CD8-positive, alpha-beta memory T cell (primary cell): ENCODE results near the gene HES1. TPM values are rescaled to one million over a fixed set of nuclear protein-coding genes. Genes with fewer than 3 reads are reported as not detected.

Experiments
- CTCF ChIA-PET: fragments of 350-600 bp; sonication (Branson Sonifier 250); formaldehyde crosslinking; loops from one replicate; lab custom pipeline; 2021; ENCODE audit warnings: antibody characterized with exemption; lab: Charles Lee
- POLR2A ChIA-PET: fragments of 350-600 bp; sonication (Branson Sonifier 250); formaldehyde crosslinking; loops from one replicate; lab custom pipeline; 2021; ENCODE audit warnings: antibody characterized with exemption; lab: Charles Lee
- DNase-seq, 5 donors: peaks; one replicate each; pipeline versions ENCODE4 v3.0.0 to v3.0.0-alpha.2; 2020 to 2022; ENCODE audit warnings: mixed read lengths in 1 of 5
- H3K27ac ChIP-seq: one replicate; pipeline ENCODE4 v1.7.0; 2013; ENCODE audit warnings: low read depth, mild to moderate bottlenecking, low read length, moderate library complexity
- H3K27me3 ChIP-seq: 2 replicates; pipeline ENCODE4 v1.7.0; 2013; ENCODE audit warnings: low read length, mild to moderate bottlenecking; ENCODE audit not compliant: insufficient read depth, poor library complexity, severe bottlenecking
- H3K36me3 ChIP-seq: 2 replicates; pipeline ENCODE4 v1.7.0; 2013; ENCODE audit warnings: mild to moderate bottlenecking, low read length, moderate library complexity; ENCODE audit not compliant: insufficient read depth
- H3K4me1 ChIP-seq: 2 replicates; pipeline ENCODE4 v1.7.0; 2013; ENCODE audit warnings: mild to moderate bottlenecking, low read length, moderate library complexity; ENCODE audit not compliant: insufficient read depth
- H3K4me3 ChIP-seq: 2 replicates; pipeline ENCODE4 v1.7.0; 2013; ENCODE audit warnings: mild to moderate bottlenecking, low read length
- H3K9me3 ChIP-seq: 2 replicates; pipeline ENCODE4 v1.7.0; 2013; ENCODE audit warnings: mild to moderate bottlenecking, low read length
- H3K27ac Mint-ChIP-seq, 8 donors: one replicate each; pipeline ENCODE4 v1.8.0; 2020 to 2021; ENCODE audit warnings: mixed read lengths in 8 of 8, mild to moderate bottlenecking in 6 of 8, inconsistent platforms in 3 of 8, moderate library complexity in 3 of 8
- H3K27me3 Mint-ChIP-seq, 2 donors: one replicate each; pipeline ENCODE4 v1.8.0; 2020 to 2021; ENCODE audit warnings: mixed read lengths in 2 of 2, mild to moderate bottlenecking in 1 of 2, moderate library complexity in 1 of 2
- H3K36me3 Mint-ChIP-seq, 3 donors: one replicate each; pipeline ENCODE4 v1.8.0; 2020 to 2021; ENCODE audit warnings: mixed read lengths in 3 of 3, inconsistent platforms in 1 of 3, mild to moderate bottlenecking in 1 of 3
- H3K4me1 Mint-ChIP-seq, 3 donors: one replicate each; pipeline ENCODE4 v1.8.0; 2020 to 2021; ENCODE audit warnings: mixed read lengths in 3 of 3, inconsistent platforms in 1 of 3, mild to moderate bottlenecking in 1 of 3
- H3K4me3 Mint-ChIP-seq, 7 donors: one replicate each; pipeline ENCODE4 v1.8.0; 2020 to 2021; ENCODE audit warnings: mixed read lengths in 7 of 7, mild to moderate bottlenecking in 6 of 7, moderate library complexity in 4 of 7, inconsistent platforms in 2 of 7
- H3K9me3 Mint-ChIP-seq, 5 donors: one replicate each; pipeline ENCODE4 v1.8.0; 2020 to 2022; ENCODE audit warnings: mixed read lengths in 5 of 5, mild to moderate bottlenecking in 3 of 5, moderate library complexity in 2 of 5, inconsistent platforms in 1 of 5
- polyA plus RNA-seq: library from polyadenylated mRNA; unstranded; fragments of 300-500 nt; fragmentation: Illumina TruSeq; gene quantifications from one replicate; pipeline ENCODE4 v1.2.3, GENCODE V29; 2021
- total RNA-seq, 2 experiments: library from RNA; stranded (reverse); gene quantifications; one replicate each; pipeline ENCODE4 v1.2.3, GENCODE V29; 2021

The HES1 gene
- total and polyA plus RNA-seq, 3 experiments from 2014 or later = not detected

DNA sequence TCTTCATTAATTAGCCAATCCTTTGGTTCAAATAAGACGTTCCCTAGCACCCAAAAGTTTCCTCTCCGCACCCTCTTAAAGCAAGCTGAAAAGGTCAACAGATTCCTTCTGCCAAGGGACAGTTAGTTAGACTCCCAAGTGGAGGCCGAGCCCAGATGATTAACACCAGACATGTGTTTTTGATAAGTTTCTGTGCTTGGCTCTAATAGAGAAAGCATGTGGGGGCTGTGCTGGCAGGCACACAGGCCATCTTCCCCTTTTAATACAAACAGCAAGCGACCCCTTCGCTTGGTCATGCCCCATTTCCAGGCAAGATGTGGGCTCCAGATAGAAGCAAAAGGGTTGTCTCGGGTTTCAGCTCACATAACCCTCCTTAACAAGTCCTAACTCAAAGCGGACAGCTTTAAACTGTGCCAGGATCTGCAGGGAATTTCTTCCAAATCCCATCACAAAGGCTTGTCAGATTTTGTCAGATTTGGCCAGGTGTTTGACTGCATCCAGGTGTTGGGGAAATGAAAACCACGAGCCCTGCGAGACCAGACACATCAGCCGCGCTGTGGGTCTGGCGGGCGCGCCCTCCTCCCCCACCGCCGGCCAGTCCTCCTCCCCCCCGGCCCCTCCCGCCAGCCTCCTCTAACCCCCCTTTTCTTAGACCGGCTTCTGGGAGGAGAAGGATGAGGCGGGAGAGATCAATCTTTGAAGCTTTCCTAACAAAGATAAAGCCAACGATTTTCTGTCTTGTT is 3.3 kb downstream of the HES1 start:
- DNase-seq = no peak
- Histone ChIP-seq H3K4me1 (peaks cover 42% of the 10 kb centered on the region), H3K36me3 (no peaks in the 10 kb centered on the region), H3K27ac (peak overlapping the region; percentile 48), H3K4me3 (no peak overlapping the region), H3K9me3 (no peaks in the 10 kb centered on the region), H3K27me3 (peaks cover 13% of the 10 kb centered on the region)
- H3K9me3 Mint-ChIP-seq = peaks cover 0 to 2% (median 0%) of the 10 kb centered on the region in 5 donors
- ChIA-PET POLR2A (no interaction called here), CTCF (no interaction called here)
- H3K36me3 Mint-ChIP-seq = peaks cover 0 to under 1% (median 0%) of the 10 kb centered on the region in 3 donors
- H3K27ac Mint-ChIP-seq = peak overlapping the region in 2 of 8 donors; percentile 2 to 14
- H3K27me3 Mint-ChIP-seq = peaks cover 58 to 73% of the 10 kb centered on the region in 2 donors
- H3K4me3 Mint-ChIP-seq = peak overlapping the region in 5 of 7 donors; percentile 10 to 61 (median 29)
- peaks cover 29 to 51% (median 41%) of the 10 kb centered on the region in 3 donors for H3K4me1 Mint-ChIP-seq

- Mint-ChIP-seq H3K4me1 (peaks cover 28 to 50% (median 41%) of the 10 kb centered on the region in 3 donors), H3K27me3 (peaks cover 57 to 76% of the 10 kb centered on the region in 2 donors), H3K9me3 (peaks cover 0 to 1% (median 0%) of the 10 kb centered on the region in 5 donors), H3K4me3 (peak overlapping the region in 4 of 7 donors; percentile 0 to 63 (median 27)), H3K36me3 (peaks cover 0 to 2% (median 0%) of the 10 kb centered on the region in 3 donors), H3K27ac (peak overlapping the region in 1 of 8 donors; percentile 11)
- ChIA-PET CTCF (no interaction called here), POLR2A (no interaction called here)
- H3K27ac ChIP-seq = peak overlapping the region; percentile 54
- H3K9me3 ChIP-seq = no peaks in the 10 kb centered on the region
- H3K4me1 ChIP-seq = peaks cover 42% of the 10 kb centered on the region
- H3K4me3 ChIP-seq = no peak overlapping the region
- no peaks in the 10 kb centered on the region for H3K36me3 ChIP-seq
- DNase-seq = no peak
- peaks cover 13% of the 10 kb centered on the region for H3K27me3 ChIP-seq
Measured at GRCh38 chr3:194139814-194140391, 4.0 kb downstream of the HES1 start.

GRCh38 chr3:194140520-194141414 is 4.8 kb downstream of the HES1 start:
- Mint-ChIP-seq H3K27ac (no peak overlapping the region), H3K4me3 (peak overlapping the region in 5 of 7 donors; percentile 0 to 63 (median 43)), H3K4me1 (peaks cover 25 to 41% (median 37%) of the 10 kb centered on the region in 3 donors), H3K9me3 (no peaks in the 10 kb centered on the region), H3K36me3 (peaks cover 0 to 2% (median 0%) of the 10 kb centered on the region in 3 donors), H3K27me3 (peaks cover 56 to 74% of the 10 kb centered on the region in 2 donors)
- H3K27ac ChIP-seq = peak overlapping the region; percentile 31
- POLR2A ChIA-PET = no interaction called here
- DNase-seq = no peak
- no peaks in the 10 kb centered on the region for H3K9me3 ChIP-seq
- H3K27me3 ChIP-seq = peaks cover 10% of the 10 kb centered on the region
- CTCF ChIA-PET = interaction anchor here (0.8 kb wide), 1 partner anchor 11 kb away, joined by 3 read pairs; no protein-coding TSS in a partner anchor
- H3K4me1 ChIP-seq = peaks cover 34% of the 10 kb centered on the region
- no peaks in the 10 kb centered on the region for H3K36me3 ChIP-seq
- H3K4me3 ChIP-seq = no peak overlapping the region

- peaks cover 17 to 33% (median 29%) of the 10 kb centered on the region in 3 donors for H3K4me1 Mint-ChIP-seq
- DNase-seq = peak; percentile 19 to 50 (median 35)
- H3K27me3 Mint-ChIP-seq = peaks cover 49 to 70% of the 10 kb centered on the region in 2 donors
- H3K27ac ChIP-seq = peak overlapping the region; percentile 55
- no peak overlapping the region for H3K4me3 ChIP-seq
- H3K27me3 ChIP-seq = peaks cover 5% of the 10 kb centered on the region
- ChIA-PET CTCF (interaction anchor here (0.8 kb wide), 1 partner anchor 12 kb away, joined by 3 read pairs; no protein-coding TSS in a partner anchor), POLR2A (no interaction called here)
- peak overlapping the region; percentile 26 to 68 (median 52) for H3K4me3 Mint-ChIP-seq
- H3K27ac Mint-ChIP-seq = peak overlapping the region in 1 of 8 donors; percentile 49
- no peaks in the 10 kb centered on the region for H3K36me3 ChIP-seq
- no peaks in the 10 kb centered on the region for H3K9me3 Mint-ChIP-seq
- H3K4me1 ChIP-seq = peaks cover 26% of the 10 kb centered on the region
- no peaks in the 10 kb centered on the region for H3K9me3 ChIP-seq
- H3K36me3 Mint-ChIP-seq = peaks cover 0 to 2% (median 0%) of the 10 kb centered on the region in 3 donors
Measured at GRCh38 chr3:194141415-194142155, 5.6 kb downstream of the HES1 start.

GRCh38 chr3:194142156-194142910 is 6.4 kb downstream of the HES1 start:
- Histone ChIP-seq H3K9me3 (no peaks in the 10 kb centered on the region), H3K27me3 (peaks cover 5% of the 10 kb centered on the region), H3K27ac (peak overlapping the region; percentile 55), H3K36me3 (no peaks in the 10 kb centered on the region), H3K4me3 (no peak overlapping the region), H3K4me1 (peaks cover 19% of the 10 kb centered on the region)
- H3K27me3 Mint-ChIP-seq = peaks cover 43 to 62% of the 10 kb centered on the region in 2 donors
- peak overlapping the region in 1 of 8 donors; percentile 49 for H3K27ac Mint-ChIP-seq
- CTCF ChIA-PET = no interaction called here
- peaks cover 0 to 2% (median 0%) of the 10 kb centered on the region in 3 donors for H3K36me3 Mint-ChIP-seq
- no peaks in the 10 kb centered on the region for H3K9me3 Mint-ChIP-seq
- no peak for DNase-seq
- H3K4me3 Mint-ChIP-seq = peak overlapping the region; percentile 26 to 68 (median 52)
- H3K4me1 Mint-ChIP-seq = peaks cover 9 to 25% (median 22%) of the 10 kb centered on the region in 3 donors
- POLR2A ChIA-PET = no interaction called here

DNA sequence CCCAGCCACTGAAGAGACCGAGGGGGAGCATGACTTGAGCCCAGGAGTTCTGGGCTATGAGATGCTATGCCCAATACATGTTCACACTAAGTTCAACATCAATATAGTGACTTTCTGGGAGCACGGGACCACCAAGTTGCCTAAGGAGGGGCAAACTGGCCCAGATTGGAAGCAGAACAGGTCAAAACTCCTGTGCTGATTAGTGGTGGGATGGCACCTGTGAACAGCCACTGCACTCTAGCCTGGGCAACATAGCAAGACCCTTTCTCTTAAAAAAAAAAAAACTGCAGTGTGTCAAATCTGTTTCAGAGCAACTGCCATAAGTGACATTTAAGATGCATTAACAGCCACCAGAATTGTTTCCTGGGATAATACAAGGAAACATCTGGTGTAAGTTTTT is 9.8 kb downstream of the HES1 start:
- Histone ChIP-seq H3K9me3 (no peaks in the 10 kb centered on the region), H3K4me1 (peaks cover 15% of the 10 kb centered on the region), H3K4me3 (no peak overlapping the region), H3K27me3 (peaks cover under 1% of the 10 kb centered on the region), H3K36me3 (no peaks in the 10 kb centered on the region), H3K27ac (no peak overlapping the region)
- peaks cover 4 to 8% (median 7%) of the 10 kb centered on the region in 3 donors for H3K4me1 Mint-ChIP-seq
- H3K9me3 Mint-ChIP-seq = no peaks in the 10 kb centered on the region
- peaks cover 32 to 53% of the 10 kb centered on the region in 2 donors for H3K27me3 Mint-ChIP-seq
- ChIA-PET CTCF (no interaction called here), POLR2A (no interaction called here)
- no peak for DNase-seq
- peaks cover 0 to 2% (median 0%) of the 10 kb centered on the region in 3 donors for H3K36me3 Mint-ChIP-seq
- no peak overlapping the region for H3K4me3 Mint-ChIP-seq
- H3K27ac Mint-ChIP-seq = no peak overlapping the region

GRCh38 chr3:194147679-194148078 is 11.7 kb downstream of the HES1 start:
- no peak overlapping the region for H3K27ac Mint-ChIP-seq
- ChIA-PET POLR2A (no interaction called here), CTCF (no interaction called here)
- Histone ChIP-seq H3K27me3 (no peaks in the 10 kb centered on the region), H3K9me3 (no peaks in the 10 kb centered on the region), H3K27ac (no peak overlapping the region), H3K36me3 (no peaks in the 10 kb centered on the region), H3K4me3 (no peak overlapping the region), H3K4me1 (peaks cover under 1% of the 10 kb centered on the region)
- no peaks in the 10 kb centered on the region for H3K9me3 Mint-ChIP-seq
- DNase-seq = no peak
- peak overlapping the region in 1 of 7 donors; percentile 29 for H3K4me3 Mint-ChIP-seq
- H3K36me3 Mint-ChIP-seq = peaks cover 0 to 2% (median 0%) of the 10 kb centered on the region in 3 donors
- peaks cover 23 to 53% of the 10 kb centered on the region in 2 donors for H3K27me3 Mint-ChIP-seq
- no peaks in the 10 kb centered on the region for H3K4me1 Mint-ChIP-seq
